CD8-positive, alpha-beta memory T cell (primary cell): Measurements from ENCODE around the gene VAT1. TPM values are rescaled to one million over a fixed set of nuclear protein-coding genes. Genes with fewer than 3 reads are reported as not detected.
A peak's percentile ranks its signal among the peaks of the same experiment; 100 is the strongest.
"Not testable (repeated sequence)": the region's sequence is repeated elsewhere in the genome, so short reads cannot be mapped to it uniquely, and the experiment has no call there.

ENCODE experiments used
- CTCF ChIA-PET: fragments of 350-600 bp; sonication (Branson Sonifier 250); formaldehyde crosslinking; loops from one replicate; lab custom pipeline; 2021; ENCODE audit warnings: antibody characterized with exemption; lab: Charles Lee
- POLR2A ChIA-PET: fragments of 350-600 bp; sonication (Branson Sonifier 250); formaldehyde crosslinking; loops from one replicate; lab custom pipeline; 2021; ENCODE audit warnings: antibody characterized with exemption; lab: Charles Lee
- DNase-seq, 5 donors: peaks; one replicate each; pipeline versions ENCODE4 v3.0.0 to v3.0.0-alpha.2; 2020 to 2022; ENCODE audit warnings: mixed read lengths in 1 of 5
- H3K27ac ChIP-seq: one replicate; pipeline ENCODE4 v1.7.0; 2013; ENCODE audit warnings: low read depth, mild to moderate bottlenecking, low read length, moderate library complexity
- H3K27me3 ChIP-seq: 2 replicates; pipeline ENCODE4 v1.7.0; 2013; ENCODE audit warnings: low read length, mild to moderate bottlenecking; ENCODE audit not compliant: insufficient read depth, poor library complexity, severe bottlenecking
- H3K36me3 ChIP-seq: 2 replicates; pipeline ENCODE4 v1.7.0; 2013; ENCODE audit warnings: mild to moderate bottlenecking, low read length, moderate library complexity; ENCODE audit not compliant: insufficient read depth
- H3K4me1 ChIP-seq: 2 replicates; pipeline ENCODE4 v1.7.0; 2013; ENCODE audit warnings: mild to moderate bottlenecking, low read length, moderate library complexity; ENCODE audit not compliant: insufficient read depth
- H3K4me3 ChIP-seq: 2 replicates; pipeline ENCODE4 v1.7.0; 2013; ENCODE audit warnings: mild to moderate bottlenecking, low read length
- H3K9me3 ChIP-seq: 2 replicates; pipeline ENCODE4 v1.7.0; 2013; ENCODE audit warnings: mild to moderate bottlenecking, low read length
- H3K27ac Mint-ChIP-seq, 8 donors: one replicate each; pipeline ENCODE4 v1.8.0; 2020 to 2021; ENCODE audit warnings: mixed read lengths in 8 of 8, mild to moderate bottlenecking in 6 of 8, inconsistent platforms in 3 of 8, moderate library complexity in 3 of 8
- H3K27me3 Mint-ChIP-seq, 2 donors: one replicate each; pipeline ENCODE4 v1.8.0; 2020 to 2021; ENCODE audit warnings: mixed read lengths in 2 of 2, mild to moderate bottlenecking in 1 of 2, moderate library complexity in 1 of 2
- H3K36me3 Mint-ChIP-seq, 3 donors: one replicate each; pipeline ENCODE4 v1.8.0; 2020 to 2021; ENCODE audit warnings: mixed read lengths in 3 of 3, inconsistent platforms in 1 of 3, mild to moderate bottlenecking in 1 of 3
- H3K4me1 Mint-ChIP-seq, 3 donors: one replicate each; pipeline ENCODE4 v1.8.0; 2020 to 2021; ENCODE audit warnings: mixed read lengths in 3 of 3, inconsistent platforms in 1 of 3, mild to moderate bottlenecking in 1 of 3
- H3K4me3 Mint-ChIP-seq, 7 donors: one replicate each; pipeline ENCODE4 v1.8.0; 2020 to 2021; ENCODE audit warnings: mixed read lengths in 7 of 7, mild to moderate bottlenecking in 6 of 7, moderate library complexity in 4 of 7, inconsistent platforms in 2 of 7
- H3K9me3 Mint-ChIP-seq, 5 donors: one replicate each; pipeline ENCODE4 v1.8.0; 2020 to 2022; ENCODE audit warnings: mixed read lengths in 5 of 5, mild to moderate bottlenecking in 3 of 5, moderate library complexity in 2 of 5, inconsistent platforms in 1 of 5
- polyA plus RNA-seq: library from polyadenylated mRNA; unstranded; fragments of 300-500 nt; fragmentation: Illumina TruSeq; gene quantifications from one replicate; pipeline ENCODE4 v1.2.3, GENCODE V29; 2021
- total RNA-seq, 2 experiments: library from RNA; stranded (reverse); gene quantifications; one replicate each; pipeline ENCODE4 v1.2.3, GENCODE V29; 2021

The VAT1 gene
- total and polyA plus RNA-seq, 3 experiments from 2014 or later: 31.1 to 42.2 (median 35.9) TPM

DNA sequence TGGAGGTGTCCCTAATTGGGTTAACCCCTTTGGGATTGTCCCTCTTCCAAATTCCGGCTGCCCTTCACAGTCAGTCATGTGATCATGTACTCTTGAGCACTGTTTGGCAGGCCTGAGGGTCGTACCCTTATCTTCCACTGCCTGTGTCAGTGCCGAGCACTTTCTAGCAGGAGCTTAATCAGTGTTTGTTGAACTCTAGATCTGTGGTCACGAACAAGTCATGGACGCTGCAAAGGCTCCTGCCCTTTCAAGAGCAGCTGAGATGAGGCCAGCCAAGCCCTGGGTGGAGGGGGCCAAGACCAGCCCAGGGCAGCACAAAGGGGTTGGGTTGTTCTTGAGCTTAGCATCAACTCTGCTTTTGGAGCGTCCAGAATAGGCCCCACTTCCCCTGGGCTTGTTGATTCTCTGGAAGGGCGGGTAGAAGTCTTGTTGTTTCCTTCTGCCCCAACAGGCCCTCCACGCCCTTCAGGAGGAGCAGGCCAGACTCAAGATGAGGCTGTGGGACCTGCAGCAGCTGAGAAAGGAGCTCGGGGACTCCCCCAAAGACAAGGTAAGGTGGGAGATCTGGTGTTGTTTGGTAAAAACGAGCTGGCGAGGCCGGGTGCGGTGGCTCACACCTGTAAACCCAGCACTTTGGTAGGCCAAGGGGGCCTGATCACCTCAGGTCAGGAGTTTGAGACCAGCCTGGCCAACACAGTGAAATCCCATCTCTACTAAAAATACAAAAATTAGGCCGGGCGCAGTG, 10.3 kb downstream of the VAT1 start:
- ChIA-PET POLR2A (interaction anchor here (0.6 kb wide), 1 partner anchor 14 kb away, joined by 3 read pairs; the partner anchor contains the start of gene RPL27), CTCF (interaction anchor here (0.6 to 1.2 kb wide), 3 partner anchors 12 to 472 kb away, joined by 3 to 6 read pairs (median 3); partner anchors contain the start of genes DHX8 and RND2)
- H3K4me1 Mint-ChIP-seq: peaks cover 14 to 30% (median 18%) of the 10 kb centered on the region in 3 donors
- DNase-seq: no peak
- Histone ChIP-seq H3K4me1 (peaks cover 13% of the 10 kb centered on the region), H3K27me3 (no peaks in the 10 kb centered on the region), H3K9me3 (no peaks in the 10 kb centered on the region), H3K36me3 (peaks cover 12% of the 10 kb centered on the region), H3K4me3 (no peak overlapping the region), H3K27ac (no peak overlapping the region)
- peak overlapping the region in 2 of 7 donors; percentile 13 to 66 for H3K4me3 Mint-ChIP-seq
- peaks cover 0 to 52% (median 11%) of the 10 kb centered on the region in 3 donors for H3K36me3 Mint-ChIP-seq
- H3K27me3 Mint-ChIP-seq: no peaks in the 10 kb centered on the region
- no peaks in the 10 kb centered on the region for H3K9me3 Mint-ChIP-seq
- peak overlapping the region in 5 of 8 donors; percentile 21 to 89 (median 64) for H3K27ac Mint-ChIP-seq

DNA sequence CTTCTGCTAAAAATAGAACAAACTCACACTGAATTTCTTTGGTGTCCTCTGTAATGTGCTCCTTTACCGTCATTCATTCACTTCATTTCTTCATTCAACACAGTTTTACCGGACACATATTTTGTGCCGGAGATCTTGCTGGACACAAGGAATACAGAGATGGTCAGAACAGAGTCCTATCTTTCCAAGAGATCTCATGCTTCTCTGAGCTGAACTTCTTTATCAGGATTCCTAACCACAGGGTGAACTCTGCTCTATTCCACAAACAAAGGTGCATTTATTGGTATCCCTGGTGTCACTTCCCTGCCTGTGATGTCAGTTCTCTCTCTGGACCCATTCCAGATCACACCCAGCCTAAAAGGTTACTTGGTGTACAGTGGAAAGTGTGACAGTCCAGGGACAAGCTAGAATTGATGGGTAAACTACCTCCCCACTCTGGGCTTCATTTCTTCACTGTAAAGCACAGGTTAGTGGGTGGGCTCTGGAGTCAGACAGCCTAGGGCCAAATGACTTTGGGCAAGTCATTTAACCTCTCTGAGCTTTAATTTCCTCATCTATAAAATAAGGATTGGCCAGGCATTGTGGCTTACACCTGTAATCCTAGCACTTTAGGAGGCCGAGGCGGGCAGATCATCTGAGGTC, 11.4 kb downstream of the VAT1 start:
- Mint-ChIP-seq H3K27me3 (no peaks in the 10 kb centered on the region), H3K27ac (peak overlapping the region in 3 of 8 donors; percentile 14 to 64 (median 60)), H3K36me3 (peaks cover 0 to 54% (median 11%) of the 10 kb centered on the region in 3 donors), H3K4me1 (peaks cover 21 to 37% (median 24%) of the 10 kb centered on the region in 3 donors), H3K9me3 (no peaks in the 10 kb centered on the region), H3K4me3 (peak overlapping the region in 2 of 7 donors; percentile 11 to 72)
- no peak for DNase-seq
- Histone ChIP-seq H3K27ac (no peak overlapping the region), H3K4me3 (no peak overlapping the region), H3K36me3 (peaks cover 12% of the 10 kb centered on the region), H3K9me3 (no peaks in the 10 kb centered on the region), H3K27me3 (no peaks in the 10 kb centered on the region), H3K4me1 (peaks cover 17% of the 10 kb centered on the region)
- ChIA-PET CTCF (interaction anchor here (0.7 kb wide), 2 partner anchors 13 kb away, joined by 3 read pairs; partner anchors contain the start of gene RPL27), POLR2A (no interaction called here)

DNA sequence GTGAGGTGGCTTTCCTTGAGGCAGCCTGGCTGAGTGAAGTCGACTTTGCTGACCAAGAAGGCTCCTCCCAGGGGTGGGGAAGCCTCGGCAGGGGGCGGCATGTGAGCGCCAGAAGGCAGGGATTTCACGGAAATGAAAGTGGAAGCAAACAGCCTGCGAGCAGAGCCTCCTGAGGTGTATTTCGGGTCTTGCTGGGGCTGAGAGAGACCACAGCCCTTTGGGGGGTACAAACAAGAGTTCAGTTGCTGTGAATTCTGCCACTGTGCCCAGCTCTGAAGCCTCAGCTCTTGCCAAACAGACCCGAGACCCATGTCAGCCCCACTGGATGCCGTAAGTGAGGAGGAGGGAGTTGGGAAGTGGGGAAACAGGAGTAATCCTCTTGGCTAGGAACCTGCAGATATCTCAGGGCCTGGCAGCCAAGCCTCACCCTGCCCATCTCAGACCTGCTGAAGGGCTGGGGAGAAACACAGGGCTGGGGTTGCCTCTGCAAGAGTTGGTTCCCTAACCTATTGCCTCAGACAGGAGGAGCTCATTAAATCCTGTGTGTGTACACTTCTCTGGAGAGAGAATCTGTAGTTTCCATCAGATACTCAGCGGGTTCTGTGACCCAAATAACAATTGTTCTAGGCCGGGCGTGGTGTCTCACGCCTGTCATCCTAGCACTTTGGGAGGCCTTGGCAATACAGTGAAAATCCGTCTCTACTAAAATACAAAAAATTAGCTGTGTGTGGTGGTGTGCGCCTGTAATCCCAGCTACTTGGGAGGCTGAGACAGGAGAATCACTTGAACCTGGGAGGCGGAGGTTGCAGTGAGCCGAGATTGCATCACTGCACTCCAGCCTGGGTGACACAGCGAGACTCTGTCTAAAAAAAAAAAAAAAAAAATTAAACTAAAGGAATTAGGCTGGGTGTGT, 15.3 kb downstream of the VAT1 start, which contains the start of gene IFI35:
TSS of gene IFI35 (plus strand) at position 146 of the 913 bp plus-strand sequence. CDS start at position 310, 164 bp downstream.
- Mint-ChIP-seq H3K27ac (peak within 1 kb of the TSS; percentile 91 to 100 (median 100)), H3K27me3 (no peaks in the 10 kb centered on the region), H3K36me3 (peaks cover 0 to 43% (median 5%) of the 10 kb centered on the region in 3 donors), H3K4me1 (peaks cover 21 to 30% (median 24%) of the 10 kb centered on the region in 3 donors), H3K4me3 (peak within 1 kb of the TSS; percentile 99 to 100 (median 100)), H3K9me3 (no peaks in the 10 kb centered on the region)
- Histone ChIP-seq H3K9me3 (no peaks in the 10 kb centered on the region), H3K27me3 (no peaks in the 10 kb centered on the region), H3K36me3 (no peaks in the 10 kb centered on the region), H3K4me1 (peaks cover 17% of the 10 kb centered on the region), H3K27ac (peak within 1 kb of the TSS; percentile 91), H3K4me3 (peak within 1 kb of the TSS; percentile 96)
- ChIA-PET POLR2A (interaction anchor here (0.6 to 1.2 kb wide), 4 partner anchors 9 to 354 kb away, joined by 3 to 12 read pairs (median 3); partner anchors contain the start of gene RPL27), CTCF (interaction anchor here (0.7 to 2.3 kb wide), 10 partner anchors 9 to 477 kb away, joined by 3 to 10 read pairs (median 4); partner anchors contain the start of genes DHX8, RPL27, TMEM106A and VAT1)
- peak; percentile 73 to 89 (median 77) for DNase-seq

DNA sequence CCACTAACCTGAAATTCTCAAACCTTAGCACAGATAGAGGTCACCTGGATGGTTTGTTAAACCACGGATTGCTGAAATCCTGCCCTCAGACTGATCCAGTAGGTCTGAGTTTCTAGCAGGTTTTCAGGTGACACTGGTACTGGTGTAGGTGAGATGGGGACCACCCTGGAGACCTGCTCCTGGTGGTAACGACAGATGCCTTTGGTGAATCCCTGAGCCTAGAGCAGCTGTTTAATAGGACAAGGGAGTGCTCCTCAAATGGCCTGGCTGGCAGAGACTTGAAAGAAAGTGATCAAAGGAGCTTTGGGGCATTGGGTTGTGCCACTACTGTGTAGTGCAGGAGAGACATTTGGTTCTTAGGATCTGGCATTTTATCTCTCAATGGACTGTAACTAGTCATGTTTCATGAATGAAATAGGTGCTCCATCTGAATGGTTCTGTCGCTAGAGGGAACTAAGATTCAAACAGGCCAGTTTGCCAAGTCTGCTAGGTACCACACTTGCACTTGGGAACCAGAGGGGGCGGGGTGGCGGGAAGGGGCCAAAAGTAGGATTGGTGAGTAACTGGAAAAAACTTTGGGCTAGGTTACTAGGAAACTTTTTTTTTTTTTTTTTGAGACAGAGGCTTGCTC, 18.5 kb downstream of the VAT1 start:
- peaks cover 29% of the 10 kb centered on the region for H3K4me1 ChIP-seq
- POLR2A ChIA-PET: no interaction called here

DNA sequence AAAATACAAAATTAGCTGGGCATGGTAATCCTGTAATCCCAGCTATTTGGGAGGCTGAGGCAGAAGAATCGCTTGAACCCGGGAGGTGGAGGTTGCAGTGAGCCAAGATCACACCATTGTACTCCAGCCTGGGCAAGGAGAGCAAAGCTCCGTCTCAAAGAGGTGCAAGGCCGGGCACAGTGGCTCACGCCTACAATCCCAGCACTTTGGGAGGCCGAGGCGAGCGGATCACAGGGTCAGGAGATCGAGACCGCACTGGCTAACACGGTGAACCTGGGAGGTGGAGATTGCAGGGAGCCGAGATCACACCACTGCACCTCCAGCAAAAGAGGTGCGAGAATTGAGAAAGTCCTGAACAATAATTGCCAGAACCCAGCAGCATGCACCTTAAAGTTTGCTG, 21.3 kb downstream of the VAT1 start:
- Mint-ChIP-seq H3K36me3 (peaks cover 3 to 57% (median 4%) of the 10 kb centered on the region in 3 donors), H3K4me3 (peak overlapping the region in 1 of 7 donors; percentile 35), H3K27ac (peak overlapping the region in 2 of 8 donors; percentile 51 to 66), H3K4me1 (peaks cover 19 to 31% (median 29%) of the 10 kb centered on the region in 3 donors)
- POLR2A ChIA-PET, CTCF ChIA-PET, DNase-seq, H3K4me3 ChIP-seq, H3K9me3 ChIP-seq, H3K27ac ChIP-seq, H3K9me3 Mint-ChIP-seq, H3K27me3 Mint-ChIP-seq, H3K27me3 ChIP-seq: not testable (repeated sequence)
- Histone ChIP-seq H3K36me3 (peaks cover 18% of the 10 kb centered on the region), H3K4me1 (peaks cover 22% of the 10 kb centered on the region)

More for the DNA sequence above, 18.5 kb downstream of the VAT1 start:
- peak overlapping the region in 4 of 8 donors; percentile 44 to 84 (median 50) for H3K27ac Mint-ChIP-seq
- H3K36me3 Mint-ChIP-seq: peaks cover 3 to 59% (median 4%) of the 10 kb centered on the region in 3 donors
- Histone ChIP-seq H3K36me3 (peaks cover 18% of the 10 kb centered on the region), H3K27ac (no peak overlapping the region), H3K9me3 (no peaks in the 10 kb centered on the region), H3K27me3 (no peaks in the 10 kb centered on the region), H3K4me3 (no peak overlapping the region)
- H3K9me3 Mint-ChIP-seq: no peaks in the 10 kb centered on the region
- CTCF ChIA-PET: no interaction called here
- no peak for DNase-seq
- no peaks in the 10 kb centered on the region for H3K27me3 Mint-ChIP-seq
- H3K4me1 Mint-ChIP-seq: peaks cover 22 to 33% (median 30%) of the 10 kb centered on the region in 3 donors
- H3K4me3 Mint-ChIP-seq: peak overlapping the region in 1 of 7 donors; percentile 76

DNA sequence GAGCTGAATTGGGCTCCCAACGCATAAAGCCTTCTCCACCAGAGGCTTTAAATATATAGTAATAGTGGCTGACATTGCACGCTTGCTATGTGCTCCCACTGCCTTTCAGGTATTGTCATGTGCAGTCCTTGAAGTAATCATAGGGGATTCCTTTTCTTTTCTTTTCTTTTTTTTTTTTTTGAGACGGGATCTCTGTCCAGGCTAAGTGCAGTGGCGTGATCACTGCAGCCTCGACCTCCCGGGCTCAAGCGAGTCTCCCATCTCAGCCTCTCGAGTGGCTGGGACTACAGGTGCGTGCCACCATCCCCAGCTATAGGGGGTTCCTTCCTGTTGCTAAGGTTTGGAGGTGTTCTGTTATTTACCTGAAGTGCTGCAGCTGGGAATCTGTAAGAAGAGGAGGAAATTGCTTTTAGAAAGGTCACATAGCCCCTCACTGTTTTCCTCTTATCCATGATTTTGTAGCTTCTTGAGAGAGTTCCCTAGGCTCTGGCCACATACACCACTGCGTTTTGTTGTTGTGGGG, 23.1 kb downstream of the VAT1 start:
- H3K4me1 Mint-ChIP-seq: peaks cover 22 to 31% (median 29%) of the 10 kb centered on the region in 3 donors
- no peaks in the 10 kb centered on the region for H3K27me3 Mint-ChIP-seq
- peak overlapping the region; percentile 89 to 100 (median 99) for H3K27ac Mint-ChIP-seq
- Histone ChIP-seq H3K36me3 (peaks cover 18% of the 10 kb centered on the region), H3K27me3 (no peaks in the 10 kb centered on the region), H3K4me1 (peaks cover 22% of the 10 kb centered on the region), H3K27ac (peak overlapping the region; percentile 94), H3K4me3 (peak overlapping the region; percentile 90), H3K9me3 (no peaks in the 10 kb centered on the region)
- H3K36me3 Mint-ChIP-seq: peaks cover 3 to 57% (median 4%) of the 10 kb centered on the region in 3 donors
- H3K9me3 Mint-ChIP-seq: no peaks in the 10 kb centered on the region
- peak overlapping the region; percentile 79 to 97 (median 96) for H3K4me3 Mint-ChIP-seq
- ChIA-PET POLR2A (interaction anchor here (0.7 to 2.2 kb wide), 12 partner anchors 8 to 485 kb away, joined by 4 to 28 read pairs (median 7); partner anchors contain the start of genes DHX8, IFI35, NBR1 and RND2), CTCF (interaction anchor here (1.1 to 2.4 kb wide), 10 partner anchors 8 to 484 kb away, joined by 3 to 16 read pairs (median 8); partner anchors contain the start of genes BRCA1, DHX8, IFI35 and PTGES3L)
- no peak for DNase-seq
